GM10266 (cell line): ENCODE data around the gene MFSD6L.

Source experiments
- DNase-seq: peaks from one replicate; pipeline ENCODE4 v3.0.0; 2012; ENCODE audit errors: extremely low spot score
- TF ChIP-seq, protein P1 (sequence below): IDR thresholded peaks from 2 replicates; pipeline ENCODE4 v1.5.1; 2012; ENCODE audit warnings: mild to moderate bottlenecking, low read depth; ENCODE audit not compliant: control insufficient read depth, insufficient read depth; ENCODE audit errors: missing control alignments

MFSD6L gene, protein sequence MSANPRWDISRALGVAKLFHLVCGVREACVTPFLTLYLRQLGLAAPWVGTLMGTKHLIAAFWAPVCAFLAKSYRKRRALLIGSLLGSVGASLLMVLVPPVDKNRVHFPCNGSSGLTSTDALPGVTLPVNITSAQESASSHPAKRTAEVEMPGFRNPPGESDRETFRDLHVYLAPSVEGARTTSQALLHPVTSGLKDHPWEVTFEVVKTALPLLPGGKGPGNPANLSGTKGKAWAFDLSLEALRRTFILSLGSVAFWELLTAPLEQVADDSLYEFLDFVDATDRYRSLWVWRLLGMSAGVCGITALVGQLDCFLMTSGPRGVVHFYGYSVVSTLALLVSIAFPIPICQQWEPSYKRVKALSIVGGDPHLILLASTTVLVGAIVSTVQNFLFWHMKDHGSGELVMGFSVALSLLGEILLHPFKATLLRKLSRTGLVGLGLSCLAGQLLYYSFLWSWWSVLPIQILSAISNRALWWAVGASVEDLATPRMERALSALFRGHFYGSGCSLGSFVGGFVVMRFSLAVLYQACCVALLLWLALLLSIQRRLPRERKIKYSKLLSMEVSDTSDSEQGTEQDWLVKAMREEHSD

DNA sequence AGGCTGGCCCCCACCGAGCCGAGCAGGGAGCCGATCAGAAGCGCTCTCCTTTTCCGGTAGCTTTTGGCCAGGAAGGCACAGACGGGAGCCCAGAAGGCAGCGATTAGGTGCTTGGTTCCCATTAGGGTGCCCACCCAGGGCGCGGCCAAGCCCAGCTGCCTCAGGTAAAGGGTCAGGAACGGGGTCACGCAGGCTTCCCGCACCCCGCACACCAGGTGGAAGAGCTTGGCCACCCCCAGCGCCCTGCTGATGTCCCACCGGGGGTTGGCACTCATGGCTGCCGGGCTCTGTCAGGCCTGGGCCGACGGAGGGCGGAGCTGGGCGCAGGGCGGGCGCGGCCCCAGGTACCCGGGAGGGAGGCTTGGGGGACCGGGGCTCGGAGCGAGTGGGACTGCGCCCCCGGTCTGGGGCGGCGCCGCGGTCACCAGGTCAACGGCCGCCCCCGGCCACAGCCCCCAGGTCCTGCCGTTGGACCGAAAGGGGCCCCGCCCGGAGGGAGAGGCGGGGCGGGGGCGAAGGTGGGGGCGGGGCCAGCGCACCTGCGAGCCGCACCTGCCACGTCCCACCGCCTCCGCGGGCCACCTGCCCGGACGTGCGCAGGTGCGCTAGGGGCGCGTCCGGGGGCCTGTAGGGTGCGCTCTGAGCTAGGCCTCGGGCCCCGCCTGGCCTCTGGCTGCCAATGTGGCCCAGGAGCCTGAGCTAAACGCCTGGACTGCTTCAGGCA, at the start of gene MFSD6L:
MFSD6L (minus strand) TSS at position 520 of the 724 bp plus-strand sequence; CDS start at position 275, 245 bp downstream.
- peak; percentile 13 for DNase-seq
- TF ChIP-seq, protein P1, sequence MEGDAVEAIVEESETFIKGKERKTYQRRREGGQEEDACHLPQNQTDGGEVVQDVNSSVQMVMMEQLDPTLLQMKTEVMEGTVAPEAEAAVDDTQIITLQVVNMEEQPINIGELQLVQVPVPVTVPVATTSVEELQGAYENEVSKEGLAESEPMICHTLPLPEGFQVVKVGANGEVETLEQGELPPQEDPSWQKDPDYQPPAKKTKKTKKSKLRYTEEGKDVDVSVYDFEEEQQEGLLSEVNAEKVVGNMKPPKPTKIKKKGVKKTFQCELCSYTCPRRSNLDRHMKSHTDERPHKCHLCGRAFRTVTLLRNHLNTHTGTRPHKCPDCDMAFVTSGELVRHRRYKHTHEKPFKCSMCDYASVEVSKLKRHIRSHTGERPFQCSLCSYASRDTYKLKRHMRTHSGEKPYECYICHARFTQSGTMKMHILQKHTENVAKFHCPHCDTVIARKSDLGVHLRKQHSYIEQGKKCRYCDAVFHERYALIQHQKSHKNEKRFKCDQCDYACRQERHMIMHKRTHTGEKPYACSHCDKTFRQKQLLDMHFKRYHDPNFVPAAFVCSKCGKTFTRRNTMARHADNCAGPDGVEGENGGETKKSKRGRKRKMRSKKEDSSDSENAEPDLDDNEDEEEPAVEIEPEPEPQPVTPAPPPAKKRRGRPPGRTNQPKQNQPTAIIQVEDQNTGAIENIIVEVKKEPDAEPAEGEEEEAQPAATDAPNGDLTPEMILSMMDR = peak; percentile 17

DNA sequence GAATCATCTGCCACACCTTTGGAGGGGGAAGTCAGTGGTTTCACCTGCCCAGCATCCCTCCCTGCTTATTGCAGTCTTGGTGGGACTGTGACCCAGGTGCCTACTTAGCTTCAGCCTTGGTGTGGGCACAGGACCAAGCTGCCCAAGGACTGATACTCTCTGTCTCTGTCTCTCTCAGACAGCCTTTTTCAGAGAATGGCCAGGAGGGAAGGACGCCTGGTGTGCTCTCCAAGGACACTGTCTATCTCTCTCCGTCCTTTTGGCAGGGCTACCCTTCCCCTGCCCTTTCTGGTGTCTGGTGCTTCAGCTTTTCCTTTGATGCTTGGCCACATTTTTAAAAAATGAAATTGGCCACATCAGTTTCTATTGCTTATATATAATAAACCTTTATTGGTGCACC, 48.7 kb upstream of the MFSD6L start:
- TF ChIP-seq, protein P1 = no peak
- DNase-seq = no peak

DNA sequence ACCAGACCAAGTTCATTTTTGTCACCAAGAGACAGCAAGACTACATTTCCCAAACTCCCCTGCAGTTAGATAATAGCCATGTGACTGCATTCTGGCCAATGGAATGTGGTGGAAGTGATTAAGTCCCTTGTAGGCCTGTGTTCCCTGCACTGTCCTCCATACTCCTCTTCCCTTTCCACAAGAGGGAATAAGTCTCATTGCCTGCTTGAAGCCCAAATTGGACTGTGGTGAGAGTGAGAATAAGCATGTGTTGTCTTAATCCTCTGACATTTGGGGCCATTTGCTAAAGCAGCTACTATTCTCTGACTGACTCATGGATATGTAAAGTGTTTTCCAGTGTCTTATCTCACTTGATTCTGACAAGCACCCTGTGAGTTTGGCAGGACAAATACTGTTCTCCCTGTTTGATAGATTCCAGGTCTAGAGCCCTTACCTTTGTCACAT, 47.6 kb upstream of the MFSD6L start:
- TF ChIP-seq, protein P1 = no peak
- DNase-seq = no peak

DNA sequence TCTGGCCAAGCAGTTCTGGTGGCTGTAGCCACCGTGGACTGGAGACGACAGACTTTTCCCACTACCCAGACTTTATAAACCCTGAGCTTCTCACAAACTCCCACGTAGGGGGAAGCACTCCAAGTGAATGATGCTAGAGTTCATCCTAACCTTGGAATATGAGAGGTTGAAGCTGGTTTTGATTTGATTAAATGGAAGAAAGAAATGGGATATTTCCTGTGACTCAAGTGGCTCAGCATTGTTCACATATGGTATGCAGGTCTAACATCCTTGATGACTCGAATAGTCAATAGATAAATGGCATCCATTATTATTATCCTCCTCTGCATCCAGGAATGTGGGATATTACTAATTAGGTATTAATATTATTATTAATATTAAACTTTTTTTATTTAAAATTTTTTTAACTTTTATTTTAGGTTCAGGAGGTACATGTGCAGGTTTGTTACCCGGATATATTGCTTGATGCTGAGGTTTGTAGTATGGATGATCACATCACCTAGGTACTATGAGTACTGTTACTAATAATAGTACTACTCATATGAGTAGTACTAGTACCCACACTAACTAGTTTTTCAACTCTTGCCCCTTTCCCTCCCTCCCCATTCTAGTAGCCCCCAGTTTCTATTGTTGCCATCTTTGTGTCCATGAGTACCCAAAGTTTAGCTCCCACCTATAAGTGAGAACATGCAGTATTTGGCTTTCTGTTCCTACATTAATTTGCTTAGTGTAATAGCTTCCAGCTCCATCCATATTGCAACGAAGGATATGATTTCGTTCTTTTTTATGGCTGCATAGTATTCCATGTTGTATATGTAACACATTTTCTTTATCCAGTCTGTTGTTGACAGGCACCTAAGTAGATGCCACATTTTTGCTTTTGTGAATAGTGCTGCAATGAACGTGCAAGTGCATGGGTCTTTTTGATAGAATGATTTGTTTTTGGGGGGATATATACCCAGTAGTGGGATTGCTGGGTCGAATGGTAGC, 45.4 kb upstream of the MFSD6L start:
- no peak for DNase-seq
- TF ChIP-seq, protein P1 = no peak

DNA sequence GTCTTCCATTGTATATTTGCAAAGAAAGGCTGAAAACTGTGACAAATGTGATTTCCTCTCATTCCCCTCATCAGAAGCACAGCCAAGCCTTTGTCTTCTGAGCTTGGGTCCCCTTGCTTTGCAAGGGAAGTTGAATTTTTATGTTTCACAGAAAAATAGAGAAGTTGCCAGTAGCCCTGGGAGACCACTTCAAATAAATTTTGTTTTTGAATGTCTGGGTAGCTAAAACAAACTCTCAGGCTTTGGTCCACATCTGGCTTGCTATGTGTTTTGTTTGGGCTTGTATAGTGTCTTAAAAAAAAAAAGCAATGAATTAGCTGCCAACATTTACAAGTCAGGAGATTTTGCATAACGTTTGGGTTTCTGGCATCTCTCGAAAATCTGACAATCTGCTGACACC, 44.2 kb upstream of the MFSD6L start:
- TF ChIP-seq, protein P1 = no peak
- no peak for DNase-seq

DNA sequence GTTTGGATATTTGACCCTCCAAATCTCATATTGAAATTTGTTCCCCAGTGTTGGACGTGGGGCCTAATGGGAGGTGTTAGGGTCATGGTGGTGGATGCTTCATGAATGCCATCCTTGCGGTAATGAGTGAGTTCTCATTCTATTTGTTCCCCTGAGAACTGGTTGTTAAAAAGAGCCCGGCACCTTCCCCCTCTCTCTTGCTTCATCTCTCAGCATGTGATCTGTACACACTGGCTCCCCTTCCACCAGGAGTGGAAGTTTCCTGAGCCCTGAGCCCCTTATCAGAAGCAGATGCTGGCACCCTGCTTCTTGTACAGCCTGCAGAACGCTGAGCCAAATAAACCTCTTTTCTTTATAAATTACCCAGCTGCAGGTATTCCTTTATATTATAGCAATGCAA, 42.7 kb upstream of the MFSD6L start:
- no peak for DNase-seq
- TF ChIP-seq, protein P1 = no peak
